GM19438 (cell line): ENCODE results near the gene OGFOD2.

Source experiments
- ATAC-seq: cut with Tn5 transposase; IDR thresholded peaks from one replicate; pipeline ENCODE4 v1.9.1; 2021; ENCODE audit warnings: low read depth; ENCODE audit not compliant: unreplicated experiment

The OGFOD2 gene

DNA sequence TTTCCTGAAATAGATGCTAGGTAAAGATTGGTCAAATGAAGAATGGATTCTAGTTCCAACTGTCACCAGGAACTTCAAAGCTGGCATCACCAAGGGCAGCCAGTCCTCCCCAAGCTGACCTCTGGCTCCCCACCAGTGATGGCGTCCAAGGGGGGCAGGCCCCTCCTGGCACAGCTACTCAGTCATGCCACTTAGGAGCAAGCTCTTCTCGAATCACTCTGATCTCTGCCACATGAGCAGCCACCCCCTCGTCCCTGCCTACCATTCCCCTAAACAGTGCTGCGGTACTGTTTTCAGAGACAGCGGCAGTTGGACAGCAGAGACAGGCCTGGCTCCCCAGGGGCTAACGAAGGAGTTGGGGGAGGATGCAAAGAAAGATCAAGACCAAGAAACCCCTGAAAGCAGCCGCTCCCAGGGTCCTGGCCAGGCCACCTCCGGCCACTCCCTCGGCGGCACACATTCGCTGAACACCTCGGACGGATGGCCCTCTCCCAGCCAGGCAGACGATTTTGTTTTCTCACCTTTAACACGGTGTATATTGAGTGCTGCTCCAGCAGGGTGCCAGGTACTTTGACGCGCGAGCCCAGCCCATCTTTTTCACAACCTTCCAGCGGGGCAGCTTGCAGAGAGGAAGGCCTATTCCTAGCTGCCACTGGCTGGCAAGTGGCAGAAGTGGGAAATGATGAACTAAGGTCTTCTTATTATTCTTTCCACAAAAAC is 52.8 kb downstream of the OGFOD2 start:
- ATAC-seq: no peak

DNA sequence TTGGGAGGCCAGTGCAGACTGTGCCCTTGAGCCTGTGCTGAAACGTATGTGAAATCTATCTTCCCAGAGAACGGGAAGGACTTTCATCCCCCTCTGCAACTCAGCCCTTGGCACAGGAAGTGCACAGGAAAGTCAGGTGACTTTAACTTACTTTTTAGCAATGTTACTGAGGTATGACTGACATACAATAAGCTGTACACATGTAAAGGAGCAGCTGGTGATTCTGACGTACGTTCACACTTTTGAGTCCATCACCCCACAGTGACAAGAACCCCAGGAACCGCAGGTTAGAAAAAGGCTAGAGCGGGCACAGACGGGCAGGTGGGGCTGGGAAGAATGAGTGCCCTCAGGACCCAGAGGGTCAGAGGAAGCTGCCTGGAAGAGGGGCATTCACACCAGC is 53.4 kb downstream of the OGFOD2 start:
- ATAC-seq: no peak

DNA sequence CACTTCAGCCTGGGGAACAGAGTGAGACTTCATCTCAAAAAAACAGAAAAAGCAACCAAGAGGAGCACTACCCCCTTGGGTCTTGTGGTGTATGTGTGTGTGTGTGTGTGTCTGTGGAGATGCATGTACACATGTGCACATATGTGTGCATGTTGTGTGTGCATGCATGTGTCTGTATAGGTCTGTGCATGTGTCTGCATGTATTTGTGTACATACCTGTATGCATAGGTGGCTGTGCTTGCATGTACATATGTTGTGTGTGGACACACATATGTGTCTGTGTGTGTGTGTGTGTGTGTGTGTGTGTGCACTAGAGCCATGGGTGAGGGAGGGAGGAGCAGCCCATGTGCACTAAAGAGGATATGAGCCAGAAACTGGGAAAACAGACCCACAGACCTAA is 54.5 kb downstream of the OGFOD2 start:
- ATAC-seq: no peak
